ENCODE data around the gene ST3GAL6. TPM values are rescaled to one million over a fixed set of nuclear protein-coding genes. Genes with fewer than 3 reads are reported as not detected.

ST3GAL6 gene
- total and polyA plus RNA-seq, 2 donors (not counting 1 experiment from before 2014, with no cell fraction given): 0.58 TPM; not detected in 1

GRCh38 chr3:98797905-98798304, 34.8 kb downstream of the ST3GAL6 start:
- H3K27ac Mint-ChIP-seq: no peak overlapping the region
- H4K20me1 ChIP-seq (ENCODE audit: control insufficient read depth, insufficient read depth, low read length, poor library complexity, severe bottlenecking): no peaks in the 10 kb centered on the region
- no peaks in the 10 kb centered on the region for H3K36me3 ChIP-seq (replicated peaks in 1 of 2; ENCODE audit: control extremely low read depth in 1 of 2, control insufficient read depth in 1 of 2, extremely low read depth in 1 of 2, insufficient read depth in 2 of 2, low read length in 1 of 2)
- H2AFZ ChIP-seq (ENCODE audit: insufficient read depth, low read depth, low read length, poor library complexity, severe bottlenecking): no peak overlapping the region
- no peak for DNase-seq
- no peak overlapping the region for H3K4me2 ChIP-seq (replicated peaks; ENCODE audit: low read depth, low read length, poor library complexity, severe bottlenecking)
- POLR2A ChIA-PET: no interaction called here
- H3K27me3 ChIP-seq (replicated peaks in 1 of 4; ENCODE audit: control extremely low read depth in 1 of 4, control insufficient read depth in 3 of 4, insufficient read depth in 4 of 4, low read length in 3 of 4): no peaks in the 10 kb centered on the region
- H3K4me1 ChIP-seq (ENCODE audit: control insufficient read depth in 2 of 2, insufficient read depth in 2 of 2, low read length in 2 of 2): no peaks in the 10 kb centered on the region
- CTCF ChIA-PET: no interaction called here
- intact Hi-C loops (cut with micrococcal nuclease): no loop called here
- H3K79me2 ChIP-seq (ENCODE audit: control insufficient read depth, insufficient read depth, low read length): no peaks in the 10 kb centered on the region
- H3K27me3 Mint-ChIP-seq: no peaks in the 10 kb centered on the region
- H3K4me1 Mint-ChIP-seq: no peaks in the 10 kb centered on the region
- no peak overlapping the region for H3K27ac ChIP-seq (ENCODE audit: low read length in 2 of 2)
- H3K4me3 Mint-ChIP-seq: no peak overlapping the region
- no CpG with 5 or more reads among the region's 4 CpGs for WGBS (ENCODE audit: insufficient coverage)
- no peak for TF ChIP-seq EZH2 (IDR thresholded peaks at IDR 0.05; ENCODE audit: borderline replicate concordance, insufficient read depth, low read depth, low read length, poor library complexity, severe bottlenecking)
- no peak for TF ChIP-seq CTCF (IDR thresholded peaks at IDR 0.05)
- H3K9me3 ChIP-seq (ENCODE audit: control extremely low read depth in 1 of 3, control insufficient read depth in 2 of 3, insufficient read depth in 1 of 3, low read length in 2 of 3): no peaks in the 10 kb centered on the region
- no peaks in the 10 kb centered on the region for H3K9me3 Mint-ChIP-seq (ENCODE audit: insufficient read depth)
- H3K9ac ChIP-seq (ENCODE audit: low read length): no peak overlapping the region
- no peak overlapping the region for H3K4me3 ChIP-seq (ENCODE audit: control extremely low read depth in 1 of 5, extremely low read depth in 1 of 5, insufficient read depth in 1 of 5, low read depth in 2 of 5, low read length in 4 of 5)
- no peak for ATAC-seq (ENCODE audit: low read depth)

DNA sequence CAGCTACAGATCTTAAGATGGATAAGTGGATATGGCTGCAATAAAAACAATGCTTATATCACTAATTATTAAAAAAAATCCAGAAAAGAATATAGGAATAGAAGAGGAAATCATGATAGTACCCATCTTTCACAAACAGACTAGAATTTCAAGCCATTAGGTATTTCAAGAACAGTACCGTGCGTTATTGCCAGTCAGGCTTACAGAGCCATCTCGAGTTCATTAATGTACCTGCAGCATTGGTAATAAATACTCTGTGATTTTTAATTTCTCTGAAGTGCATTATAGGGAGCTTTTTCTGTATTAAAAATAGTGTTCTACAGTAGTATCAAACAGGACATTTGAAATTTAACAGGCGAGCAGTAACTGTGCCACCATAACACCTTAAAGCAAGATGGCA, 35.7 kb downstream of the ST3GAL6 start:
- intact Hi-C loops (cut with micrococcal nuclease): no loop called here
- Histone ChIP-seq H3K9ac (ENCODE audit: low read length) (no peak overlapping the region), H3K36me3 (replicated peaks in 1 of 2; ENCODE audit: control extremely low read depth in 1 of 2, control insufficient read depth in 1 of 2, extremely low read depth in 1 of 2, insufficient read depth in 2 of 2, low read length in 1 of 2) (no peaks in the 10 kb centered on the region), H3K79me2 (ENCODE audit: control insufficient read depth, insufficient read depth, low read length) (no peaks in the 10 kb centered on the region), H3K4me1 (ENCODE audit: control insufficient read depth in 2 of 2, insufficient read depth in 2 of 2, low read length in 2 of 2) (no peaks in the 10 kb centered on the region), H3K4me2 (replicated peaks; ENCODE audit: low read depth, low read length, poor library complexity, severe bottlenecking) (no peak overlapping the region), H3K9me3 (ENCODE audit: control extremely low read depth in 1 of 3, control insufficient read depth in 2 of 3, insufficient read depth in 1 of 3, low read length in 2 of 3) (no peaks in the 10 kb centered on the region), H3K27ac (ENCODE audit: low read length in 2 of 2) (no peak overlapping the region), H3K4me3 (ENCODE audit: control extremely low read depth in 1 of 5, extremely low read depth in 1 of 5, insufficient read depth in 1 of 5, low read depth in 2 of 5, low read length in 4 of 5) (no peak overlapping the region), H4K20me1 (ENCODE audit: control insufficient read depth, insufficient read depth, low read length, poor library complexity, severe bottlenecking) (no peaks in the 10 kb centered on the region), H2AFZ (ENCODE audit: insufficient read depth, low read depth, low read length, poor library complexity, severe bottlenecking) (no peak overlapping the region), H3K27me3 (replicated peaks in 1 of 4; ENCODE audit: control extremely low read depth in 1 of 4, control insufficient read depth in 3 of 4, insufficient read depth in 4 of 4, low read length in 3 of 4) (no peaks in the 10 kb centered on the region)
- Mint-ChIP-seq H3K27ac (no peak overlapping the region), H3K27me3 (no peaks in the 10 kb centered on the region), H3K9me3 (ENCODE audit: insufficient read depth) (no peaks in the 10 kb centered on the region), H3K4me3 (no peak overlapping the region), H3K4me1 (no peaks in the 10 kb centered on the region)
- DNase-seq: no peak
- no peak for TF ChIP-seq CTCF (IDR thresholded peaks at IDR 0.05)
- TF ChIP-seq EZH2 (IDR thresholded peaks at IDR 0.05; ENCODE audit: borderline replicate concordance, insufficient read depth, low read depth, low read length, poor library complexity, severe bottlenecking): no peak
- POLR2A ChIA-PET: no interaction called here
- no CpG with 5 or more reads among the region's 4 CpGs for WGBS (ENCODE audit: insufficient coverage)
- ATAC-seq (ENCODE audit: low read depth): no peak
- CTCF ChIA-PET: interaction anchor here (1.0 kb wide), 1 partner anchor 16 kb away, joined by 3 read pairs; no protein-coding TSS in a partner anchor
